ENCODE results near the gene REEP2.
"Not testable (repeated sequence)": the region's sequence is repeated elsewhere in the genome, so short reads cannot be mapped to it uniquely, and the experiment has no call there.

The REEP2 gene

DNA sequence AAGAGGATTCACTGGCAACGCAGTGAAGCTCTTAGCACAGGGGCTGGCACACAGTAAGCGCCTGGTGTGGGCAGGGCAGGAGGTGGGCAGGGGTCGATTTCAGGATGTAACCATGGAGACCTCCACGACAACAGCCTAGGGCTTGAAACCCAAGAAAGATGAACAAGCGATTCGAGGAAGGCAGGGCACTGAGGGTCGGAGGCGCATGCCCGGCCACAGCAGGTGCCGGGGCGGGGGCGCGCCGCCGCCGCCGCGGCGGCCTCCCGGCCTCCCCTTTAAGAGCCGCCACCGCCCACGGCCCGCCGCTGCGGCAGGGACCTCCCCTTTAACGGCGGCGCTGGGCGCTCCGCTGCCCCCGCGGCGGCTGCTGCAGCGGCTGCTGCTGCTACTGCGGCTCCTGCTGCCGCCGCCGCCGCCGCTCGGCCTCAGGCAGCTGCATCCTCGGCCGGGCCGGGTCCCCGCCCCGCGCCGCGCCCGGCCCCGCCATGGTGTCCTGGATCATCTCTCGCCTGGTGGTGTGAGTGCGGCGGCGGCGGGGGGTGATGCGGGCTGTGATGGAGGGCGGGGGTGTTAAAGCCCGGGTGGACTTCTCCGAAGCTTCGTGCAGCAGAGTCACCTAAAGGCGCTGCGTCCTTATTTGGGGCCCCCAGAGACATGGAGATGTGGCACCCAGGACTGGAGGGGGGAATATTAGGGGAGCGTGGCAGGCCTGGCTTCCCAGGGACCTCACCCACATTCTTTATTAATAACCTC lies at the start of gene REEP2:
REEP2 (plus strand) TSS at position 334 of the 753 bp plus-strand sequence; CDS start at position 486, 152 bp downstream.
- DNase-seq = peak; percentile 64

- no peak for DNase-seq
Measured at GRCh38 chr5:138389332-138389731, 49.5 kb upstream of the REEP2 start.

DNA sequence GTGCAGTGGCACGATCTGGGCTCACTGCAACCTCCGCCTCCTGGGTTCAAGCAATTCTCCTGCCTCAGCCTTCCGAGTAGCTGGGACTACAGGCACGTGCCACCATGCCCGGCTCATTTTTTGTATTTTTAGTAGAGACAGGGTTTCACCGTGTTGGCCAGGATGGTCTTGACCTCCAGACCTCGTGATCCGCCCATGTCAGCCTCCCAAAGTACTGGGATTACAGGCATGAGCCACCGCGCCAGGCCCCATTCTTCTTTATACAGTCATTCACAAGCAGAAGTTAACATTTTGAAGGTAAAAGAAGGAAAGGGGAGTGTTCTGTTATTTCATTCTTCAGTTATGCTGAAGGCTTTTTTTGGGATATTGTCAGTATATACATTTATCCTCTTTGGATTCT lies 48.9 kb upstream of the REEP2 start:
- DNase-seq = not testable (repeated sequence)

- no peak for DNase-seq
Measured at GRCh38 chr5:138391859-138392386, 46.9 kb upstream of the REEP2 start.

DNA sequence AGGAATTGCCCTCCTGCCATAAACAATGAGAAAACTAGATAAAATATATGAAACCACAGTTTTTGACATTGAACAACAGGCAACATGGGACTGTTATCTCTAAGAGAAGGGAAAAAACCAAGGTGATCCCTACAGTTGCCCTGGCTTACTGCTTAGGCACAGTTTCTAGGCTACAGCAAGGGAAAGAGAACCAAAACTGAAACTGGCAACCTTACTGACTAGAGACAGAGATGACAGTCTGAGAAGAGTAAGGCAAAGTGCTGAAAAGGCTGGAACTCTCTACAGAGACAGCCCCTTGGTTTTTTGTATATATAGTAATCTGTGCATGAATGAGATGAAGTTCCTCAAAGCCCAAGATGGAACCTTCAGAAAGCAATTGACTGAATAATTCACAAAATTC lies 36.2 kb upstream of the REEP2 start:
- no peak for DNase-seq

- no peak for DNase-seq
Measured at GRCh38 chr5:138408023-138408422, 30.8 kb upstream of the REEP2 start.

DNA sequence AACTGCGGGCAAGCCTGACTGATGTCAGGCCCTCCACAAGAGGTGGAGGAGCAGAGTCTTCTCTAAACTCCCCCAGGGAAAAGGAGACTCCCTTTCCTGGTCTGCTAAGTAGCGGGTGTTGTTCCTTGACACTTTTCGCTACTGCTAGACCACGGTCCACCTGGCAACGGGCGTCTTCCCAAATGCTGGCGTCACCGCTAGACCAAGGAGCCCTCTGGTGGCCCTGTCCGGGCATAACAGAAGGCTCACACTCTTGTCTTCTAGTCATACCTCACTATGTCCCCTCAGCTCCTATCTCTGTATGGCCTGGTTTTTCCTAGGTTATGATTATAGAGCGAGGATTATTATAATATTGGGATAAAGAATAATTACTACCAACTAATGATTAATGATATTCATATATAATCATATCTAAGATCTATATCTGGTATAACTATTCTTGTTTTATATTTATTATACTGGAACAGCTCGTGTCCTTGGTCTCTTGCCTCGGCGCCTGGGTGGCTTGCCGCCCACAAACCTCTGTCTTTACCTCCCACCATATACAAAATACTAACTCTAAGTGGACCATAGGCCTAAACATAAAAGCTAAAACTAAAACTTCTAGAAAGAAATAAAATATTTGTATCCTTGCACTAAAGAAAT lies 27.7 kb upstream of the REEP2 start:
- not testable (repeated sequence) for DNase-seq

DNA sequence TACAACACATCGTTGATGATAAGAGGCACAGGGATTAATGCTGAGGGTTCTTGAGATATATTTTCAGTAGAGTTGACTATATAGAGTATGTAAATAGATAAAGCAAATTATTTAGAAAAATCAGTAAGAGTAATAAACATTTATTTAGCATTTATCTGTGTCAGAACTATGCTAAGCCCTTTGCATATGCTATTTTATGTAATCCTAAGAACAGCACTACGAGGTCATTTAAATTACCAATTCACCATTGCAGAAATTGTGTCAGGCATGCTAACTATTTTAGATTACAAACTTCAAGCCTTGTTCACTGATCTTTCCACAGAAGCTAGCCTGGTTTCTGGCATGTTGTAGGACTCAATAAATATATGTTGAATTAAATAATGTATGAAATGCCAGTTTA lies 20.4 kb upstream of the REEP2 start:
- no peak for DNase-seq

- DNase-seq = no peak
Measured at GRCh38 chr5:138425079-138425478, 13.8 kb upstream of the REEP2 start.

- no peak for DNase-seq
Measured at GRCh38 chr5:138435943-138436342, 2.9 kb upstream of the REEP2 start.

GRCh38 chr5:138438003-138438723 lies 694 bp upstream of the REEP2 start:
- DNase-seq = no peak

DNA sequence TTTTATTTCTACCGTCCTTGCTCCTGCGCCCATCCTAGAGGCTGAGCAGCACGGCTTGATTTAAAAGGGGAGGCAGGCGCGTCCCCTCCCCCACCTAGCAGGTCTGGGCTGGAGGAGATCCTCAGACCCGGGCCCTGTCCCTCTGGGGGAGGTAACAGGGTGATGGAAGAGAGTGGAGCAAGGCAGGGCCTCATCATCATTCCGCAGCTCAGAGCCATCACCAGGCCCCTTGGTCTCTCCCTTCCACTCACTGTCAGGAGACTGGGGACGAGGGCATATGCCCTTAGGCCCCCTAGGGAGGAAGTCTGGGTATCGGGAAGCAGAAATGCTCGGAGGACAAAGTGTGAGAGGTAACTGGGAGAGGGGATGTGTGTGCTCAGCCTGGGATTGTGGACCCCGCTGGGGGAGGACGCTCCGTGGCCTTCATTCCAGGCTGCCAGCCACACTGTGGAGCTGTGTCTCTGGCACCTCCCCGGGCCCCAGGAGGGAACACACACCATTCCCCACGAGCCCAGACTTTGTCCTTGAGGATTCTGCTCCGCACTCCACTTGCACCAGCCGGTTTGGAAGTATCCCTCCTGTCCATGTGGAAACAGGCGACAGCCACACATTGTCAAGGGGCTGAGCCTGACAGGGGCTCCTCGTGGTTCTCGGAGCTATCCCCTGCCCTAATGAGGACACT lies 761 bp downstream of the REEP2 start:
- no peak for DNase-seq

- DNase-seq = no peak
Measured at GRCh38 chr5:138440159-138441073, 1.6 kb downstream of the REEP2 start.

- no peak for DNase-seq
Measured at GRCh38 chr5:138441221-138441620, 2.4 kb downstream of the REEP2 start.

- no peak for DNase-seq
Measured at GRCh38 chr5:138444078-138444773, 5.4 kb downstream of the REEP2 start.

- DNase-seq = no peak
Measured at GRCh38 chr5:138444774-138445546, 6.1 kb downstream of the REEP2 start.

GRCh38 chr5:138445547-138446271 lies 6.9 kb downstream of the REEP2 start:
- DNase-seq = no peak

- no peak for DNase-seq
Measured at GRCh38 chr5:138448070-138448469, 9.2 kb downstream of the REEP2 start.

DNA sequence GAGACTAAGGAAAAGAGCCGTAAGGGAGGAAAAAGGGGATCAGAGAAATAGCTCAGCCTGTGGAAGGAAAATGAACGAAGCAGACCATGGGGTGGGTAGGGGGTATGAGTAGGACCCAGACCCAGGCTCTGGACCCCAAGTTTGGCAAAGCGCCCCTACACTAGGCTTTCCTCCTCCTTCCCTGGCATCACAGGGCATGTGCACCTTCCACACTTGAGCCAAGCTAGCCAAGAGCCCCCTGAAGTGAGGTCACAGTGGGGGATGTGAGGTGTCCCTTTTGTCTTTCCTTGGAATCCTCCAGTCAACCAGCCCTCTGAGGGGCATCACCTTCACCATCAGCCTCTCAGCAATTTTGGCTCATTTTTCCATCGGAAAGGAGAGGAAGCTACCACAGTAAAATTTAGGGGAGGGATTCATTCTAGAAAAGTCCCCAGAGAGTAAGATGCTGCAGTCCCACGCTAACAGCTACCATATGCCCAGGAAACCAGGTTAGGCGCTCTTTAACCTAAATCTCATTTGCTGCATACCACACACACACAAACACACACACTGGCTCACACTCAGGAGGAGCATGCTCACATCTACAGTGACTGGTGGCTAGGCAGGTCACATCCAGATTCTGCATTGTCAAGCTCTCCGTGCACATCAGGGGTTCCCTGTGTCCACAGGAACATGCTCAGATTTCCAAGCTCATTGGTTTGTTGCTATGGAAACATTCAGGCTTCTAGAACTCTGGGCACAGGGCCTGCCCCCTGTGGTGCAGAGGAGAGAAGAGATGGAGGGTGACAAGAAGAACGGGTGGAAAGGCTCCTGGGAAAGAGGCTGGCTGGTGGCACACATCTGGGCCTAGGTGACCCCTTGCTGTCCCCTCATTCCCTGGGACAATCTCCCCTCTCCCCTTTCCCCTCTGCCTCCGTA lies 9.9 kb downstream of the REEP2 start:
- DNase-seq = no peak

Measured in stimulated activated naive CD4-positive, alpha-beta T cell treated with Interleukin-2 at 50 U/mL for 16 hours (primary cell).